Thoracic aorta (tissue), 2 donors: ENCODE results near the gene ARPC5L. TPM values are rescaled to one million over a fixed set of nuclear protein-coding genes. Genes with fewer than 3 reads are reported as not detected.

Experiments
- ATAC-seq: fragments of 150-250 bp; one replicate; pipeline ENCODE4 v1.8.0; 2017; ENCODE audit warnings: low read depth; ENCODE audit not compliant: insufficient number of reproducible peaks, low FRiP score
- DNase-seq: peaks from one replicate; pipeline ENCODE4 v3.0.0-alpha.2; 2020; ENCODE audit warnings: low spot score
- H3K27ac ChIP-seq, 2 donors: fragments of 200-600 bp; sonication (generic); 1 replicate in 1 of 2; 2 replicates in 1 of 2; pipeline ENCODE4 v1.5.1; 2016; ENCODE audit warnings: mild to moderate bottlenecking in 2 of 2, moderate library complexity in 2 of 2
- H3K27me3 ChIP-seq: fragments of 200-600 bp; sonication (generic); replicated peaks from 2 replicates; pipeline ENCODE4 v1.6.0; 2016; ENCODE audit warnings: mild to moderate bottlenecking; ENCODE audit not compliant: insufficient read depth
- H3K36me3 ChIP-seq: fragments of 200-600 bp; sonication (generic); one replicate; pipeline ENCODE4 v1.5.1; 2016
- H3K4me1 ChIP-seq, 2 donors: fragments of 200-600 bp; sonication (generic); 1 replicate in 1 of 2; 2 replicates in 1 of 2; pipeline versions ENCODE4 v1.5.1 to v1.6.0; 2016; ENCODE audit warnings: low read depth in 2 of 2, mild to moderate bottlenecking in 1 of 2; ENCODE audit not compliant: control insufficient read depth in 1 of 2
- H3K4me3 ChIP-seq: fragments of 200-600 bp; sonication (generic); 2 replicates; pipeline ENCODE4 v1.5.1; 2016; ENCODE audit warnings: mild to moderate bottlenecking
- H3K9me3 ChIP-seq: fragments of 200-600 bp; sonication (generic); 2 replicates; pipeline ENCODE4 v1.5.1; 2016
- total RNA-seq, 2 donors: library from RNA; depleted of rRNA; stranded (reverse); fragments of >200 nt; gene quantifications; one replicate each; pipeline versions ENCODE4 v1.1.0 to v1.2.3, GENCODE V29; 2016
- TF ChIP-seq, protein P1 (sequence below): fragments of 200-600 bp; sonication (generic); IDR thresholded peaks from one replicate; pipeline ENCODE4 v1.5.1; 2019; ENCODE audit warnings: antibody characterized with exemption

ARPC5L gene
- total RNA-seq, 2 donors from 2014 or later, result 14.1 to 22.8 TPM

DNA sequence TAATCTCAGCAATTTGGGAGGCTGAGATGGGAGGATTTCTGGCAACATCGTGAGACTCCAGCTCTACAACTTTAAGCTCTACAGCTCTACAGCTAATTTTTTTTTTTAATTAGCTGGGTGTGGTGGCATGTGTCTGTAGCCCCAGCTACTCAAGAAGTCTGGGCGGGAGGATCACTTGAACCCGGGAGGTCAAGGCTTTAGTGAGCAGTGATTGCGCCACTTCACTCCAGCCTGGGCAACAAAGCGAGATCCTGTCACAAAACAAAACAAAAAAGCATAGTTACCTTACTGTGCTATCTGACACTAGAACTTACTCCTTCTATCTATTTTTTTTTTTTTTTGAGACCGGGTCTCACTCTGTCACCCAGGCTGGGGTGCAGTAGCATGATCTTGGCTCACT, 15.0 kb upstream of the ARPC5L start:
- Histone ChIP-seq H3K9me3 (no peaks in the 10 kb centered on the region), H3K36me3 (no peaks in the 10 kb centered on the region), H3K4me1 (no peaks in the 10 kb centered on the region), H3K4me3 (no peak overlapping the region), H3K27me3 (no peaks in the 10 kb centered on the region), H3K27ac (no peak overlapping the region)
- ATAC-seq (no peak), DNase-seq (no peak)
- TF ChIP-seq, protein P1, sequence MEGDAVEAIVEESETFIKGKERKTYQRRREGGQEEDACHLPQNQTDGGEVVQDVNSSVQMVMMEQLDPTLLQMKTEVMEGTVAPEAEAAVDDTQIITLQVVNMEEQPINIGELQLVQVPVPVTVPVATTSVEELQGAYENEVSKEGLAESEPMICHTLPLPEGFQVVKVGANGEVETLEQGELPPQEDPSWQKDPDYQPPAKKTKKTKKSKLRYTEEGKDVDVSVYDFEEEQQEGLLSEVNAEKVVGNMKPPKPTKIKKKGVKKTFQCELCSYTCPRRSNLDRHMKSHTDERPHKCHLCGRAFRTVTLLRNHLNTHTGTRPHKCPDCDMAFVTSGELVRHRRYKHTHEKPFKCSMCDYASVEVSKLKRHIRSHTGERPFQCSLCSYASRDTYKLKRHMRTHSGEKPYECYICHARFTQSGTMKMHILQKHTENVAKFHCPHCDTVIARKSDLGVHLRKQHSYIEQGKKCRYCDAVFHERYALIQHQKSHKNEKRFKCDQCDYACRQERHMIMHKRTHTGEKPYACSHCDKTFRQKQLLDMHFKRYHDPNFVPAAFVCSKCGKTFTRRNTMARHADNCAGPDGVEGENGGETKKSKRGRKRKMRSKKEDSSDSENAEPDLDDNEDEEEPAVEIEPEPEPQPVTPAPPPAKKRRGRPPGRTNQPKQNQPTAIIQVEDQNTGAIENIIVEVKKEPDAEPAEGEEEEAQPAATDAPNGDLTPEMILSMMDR, result no peak

DNA sequence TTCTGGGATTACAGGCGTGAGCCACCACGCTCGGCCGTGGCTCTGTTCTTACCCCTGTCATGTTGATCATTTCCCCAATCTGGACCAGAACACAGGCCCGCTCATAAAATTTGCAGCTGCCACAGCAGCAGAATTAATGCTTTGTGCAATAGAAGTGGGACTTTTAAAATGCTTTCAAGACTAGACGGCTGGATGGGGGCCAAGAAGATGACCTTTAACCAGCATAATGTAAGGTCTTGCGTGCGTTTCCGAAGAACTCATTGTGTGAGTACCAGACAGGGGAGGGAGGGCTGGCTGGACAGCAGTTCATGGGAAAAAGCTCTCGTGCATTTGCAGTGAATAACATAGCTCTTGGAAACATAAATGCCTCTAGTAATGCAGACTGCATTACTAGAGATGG, 12.1 kb upstream of the ARPC5L start:
- Histone ChIP-seq H3K36me3 (no peaks in the 10 kb centered on the region), H3K4me3 (no peak overlapping the region), H3K27me3 (no peaks in the 10 kb centered on the region), H3K27ac (no peak overlapping the region), H3K4me1 (peaks cover 9 to 16% of the 10 kb centered on the region in 2 donors), H3K9me3 (no peaks in the 10 kb centered on the region)
- DNase-seq, result no peak
- no peak for ATAC-seq
- TF ChIP-seq, protein P1, result no peak

DNA sequence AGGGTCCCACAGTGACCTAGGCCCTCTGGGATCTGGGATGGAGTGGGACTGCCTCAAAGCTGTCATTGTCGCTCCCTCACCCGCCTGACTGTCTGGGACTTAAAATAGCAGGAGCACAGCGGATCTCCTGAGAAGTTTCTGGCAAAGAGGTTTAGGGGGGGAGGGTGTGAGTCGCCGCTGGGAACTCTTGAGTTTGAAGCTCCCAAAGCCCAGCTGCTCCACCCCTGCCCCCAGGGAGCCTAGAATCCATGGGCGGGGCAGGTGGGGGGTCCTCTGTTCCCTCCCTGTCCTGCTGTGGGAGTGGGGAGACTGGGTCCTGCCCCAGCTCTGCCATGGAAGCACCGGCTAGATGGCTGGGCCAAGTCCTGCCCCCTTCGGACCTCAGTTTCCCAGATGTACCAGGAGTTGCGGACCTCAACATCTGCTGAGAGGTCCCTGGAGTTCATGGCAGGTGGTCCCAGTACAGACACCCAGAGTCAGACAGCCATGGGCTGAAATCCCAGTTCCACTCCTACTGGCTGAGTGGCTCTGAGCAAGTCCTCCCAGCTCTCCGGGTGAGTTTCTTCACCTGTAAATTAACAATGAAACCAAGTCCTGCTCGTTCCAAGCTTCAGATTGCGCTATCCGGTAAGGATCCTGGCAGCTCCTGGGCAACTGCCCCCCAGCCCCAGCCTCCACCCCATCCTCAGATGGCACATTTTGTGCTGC, 9.7 kb upstream of the ARPC5L start:
- ATAC-seq (no peak), DNase-seq (no peak)
- H3K27me3 ChIP-seq, result no peaks in the 10 kb centered on the region
- H3K36me3 ChIP-seq, result peaks cover 6% of the 10 kb centered on the region
- H3K9me3 ChIP-seq, result no peaks in the 10 kb centered on the region
- TF ChIP-seq, protein P1, result no peak
- peak overlapping the region; percentile 78 for H3K4me3 ChIP-seq
- H3K27ac ChIP-seq, result no peak overlapping the region
- peaks cover 9 to 16% of the 10 kb centered on the region in 2 donors for H3K4me1 ChIP-seq

DNA sequence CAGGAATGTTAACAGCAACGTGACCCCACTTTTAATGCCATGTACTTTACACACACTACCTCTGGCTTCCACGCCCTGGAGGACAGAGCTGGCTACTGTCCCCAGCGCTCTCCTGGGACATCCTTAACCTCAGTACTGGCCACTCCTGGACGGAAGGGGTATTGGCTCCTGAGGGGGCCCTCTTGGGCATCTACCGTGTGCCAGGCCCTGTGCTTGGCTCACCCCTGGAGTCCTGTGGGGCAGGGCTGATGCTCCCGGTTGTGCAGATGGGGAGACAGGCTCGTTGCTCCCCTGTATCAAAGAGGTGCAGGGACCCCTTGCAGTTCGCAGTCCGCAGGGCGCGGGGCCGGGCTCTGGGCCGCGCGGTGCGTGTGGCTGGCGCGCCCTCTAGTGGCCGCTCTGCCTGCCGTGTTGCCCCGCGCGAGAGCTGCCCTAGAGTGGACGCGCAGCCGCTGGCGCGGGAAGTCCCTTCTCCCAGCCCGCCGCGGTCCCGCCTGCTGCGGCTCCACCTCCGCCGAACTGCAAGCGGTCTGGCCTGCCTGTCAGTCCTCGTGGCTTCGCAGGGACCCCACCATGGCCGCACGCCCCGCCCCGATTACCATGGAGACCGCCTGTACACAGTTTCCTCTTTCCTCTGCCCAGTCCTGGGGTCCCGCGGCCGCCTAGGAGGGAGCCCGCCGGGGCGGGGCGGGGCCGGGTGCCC, 8.9 kb upstream of the ARPC5L start, which contains the start of gene WDR38:
WDR38 (plus strand) TSS at position 632 of the 703 bp plus-strand sequence. CDS start 72 bp downstream, outside the sequence.
- peak within 1 kb of the TSS; percentile 78 for H3K4me3 ChIP-seq
- no peaks in the 10 kb centered on the region for H3K9me3 ChIP-seq
- TF ChIP-seq, protein P1, result peak; percentile 98
- no peaks in the 10 kb centered on the region for H3K27me3 ChIP-seq
- DNase-seq (no peak), ATAC-seq (peak; percentile 81)
- peaks cover 11% of the 10 kb centered on the region for H3K36me3 ChIP-seq
- H3K4me1 ChIP-seq, result peaks cover 9 to 16% of the 10 kb centered on the region in 2 donors
- H3K27ac ChIP-seq, result peak within 1 kb of the TSS; percentile 45 to 48

DNA sequence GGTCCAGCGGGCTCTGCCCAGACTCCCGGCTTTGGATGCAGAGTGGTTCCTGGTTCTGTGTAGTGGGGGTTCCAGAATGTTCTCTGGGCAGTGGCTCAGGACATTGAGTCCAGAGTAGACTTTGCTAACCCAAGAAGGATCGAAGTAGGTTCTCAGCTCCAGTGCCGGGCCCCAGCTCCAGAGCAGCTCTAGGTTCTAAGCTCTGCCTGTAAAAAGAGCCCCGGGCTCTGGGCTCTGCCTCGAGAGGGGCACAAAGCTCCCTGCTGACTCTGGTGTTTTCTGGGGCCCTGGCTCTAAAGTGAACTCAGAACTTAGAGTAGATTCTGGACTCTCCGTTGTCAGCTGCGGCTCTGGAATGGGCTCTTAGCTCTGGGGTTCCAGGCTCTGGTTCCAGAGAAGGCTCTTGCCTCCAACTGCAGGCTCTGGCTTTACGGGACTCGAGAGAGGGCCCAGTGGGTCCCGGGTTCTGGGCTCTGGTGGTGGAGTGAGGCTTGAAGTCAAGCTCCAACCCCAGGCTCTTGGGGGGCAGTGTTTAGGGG, 8.3 kb upstream of the ARPC5L start:
- Histone ChIP-seq H3K27me3 (no peaks in the 10 kb centered on the region), H3K4me1 (peaks cover 9 to 16% of the 10 kb centered on the region in 2 donors), H3K36me3 (peaks cover 17% of the 10 kb centered on the region), H3K9me3 (no peaks in the 10 kb centered on the region), H3K4me3 (peak overlapping the region; percentile 78), H3K27ac (peak overlapping the region; percentile 45 to 48)
- ATAC-seq, result peak; percentile 5
- TF ChIP-seq, protein P1, result no peak
- DNase-seq, result no peak
